Measurements from ENCODE around the gene SOHLH1. TPM values are rescaled to one million over a fixed set of nuclear protein-coding genes. Genes with fewer than 3 reads are reported as not detected.

Gene SOHLH1
- total RNA-seq, 1 experiment from 2014 or later, result not detected

DNA sequence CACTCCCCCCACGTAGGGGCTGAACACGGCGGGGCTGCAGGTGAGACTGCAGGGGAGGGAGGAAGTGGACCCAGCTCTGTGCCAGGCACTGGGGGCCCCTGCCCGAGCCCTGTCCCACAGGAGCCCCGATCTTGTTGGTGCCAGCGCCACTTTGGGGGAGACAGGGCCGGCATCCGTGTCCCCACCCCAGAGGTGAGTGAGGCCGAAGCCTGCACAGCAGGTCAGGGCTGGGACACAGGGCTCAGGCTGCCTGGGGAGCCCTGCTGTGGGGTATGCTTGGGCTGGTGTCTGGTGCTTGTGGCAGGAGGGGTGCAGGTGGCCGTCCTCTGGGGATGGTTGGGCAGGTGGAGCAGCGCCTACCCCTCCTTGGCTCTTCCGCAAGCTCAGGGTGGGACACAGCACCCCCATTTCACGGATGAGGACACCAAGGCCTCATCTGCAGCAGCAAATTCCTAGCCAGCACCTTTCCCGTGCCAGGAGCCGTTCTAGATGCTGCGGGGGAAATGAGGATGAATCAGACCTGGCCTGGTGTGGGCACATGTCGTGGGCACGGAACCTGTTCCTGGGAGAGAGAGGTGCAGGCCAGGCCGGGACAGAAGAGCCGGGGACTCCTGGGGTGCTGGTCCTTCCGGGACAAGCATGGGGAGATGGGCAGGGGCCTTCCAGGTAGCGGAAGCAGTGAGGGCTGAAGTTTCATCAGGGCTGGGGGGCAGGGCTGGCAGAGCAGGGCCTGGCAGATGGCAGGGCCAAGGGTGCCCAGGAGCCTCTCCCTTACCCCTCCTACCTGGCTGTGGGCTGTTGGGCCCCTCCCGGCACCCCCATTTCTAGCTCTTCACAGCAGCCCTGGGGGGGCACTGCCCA, 37.9 kb upstream of the SOHLH1 start:
- no peak for TF ChIP-seq EZH2 (IDR thresholded peaks at IDR 0.05; ENCODE audit: borderline replicate concordance, low read depth, low read length, poor library complexity, severe bottlenecking)
- no peak for TF ChIP-seq CTCF (conservative IDR thresholded peaks at IDR 0.05; ENCODE audit: low read depth, low read length)
- Histone ChIP-seq H3K27ac (ENCODE audit: low read depth, low read length, poor library complexity, severe bottlenecking) (no peak overlapping the region), H3K27me3 (replicated peaks; ENCODE audit: insufficient read depth, low read depth, low read length, poor library complexity) (peaks cover 9% of the 10 kb centered on the region), H3K4me1 (ENCODE audit: insufficient read depth, low read length, poor library complexity, severe bottlenecking) (no peaks in the 10 kb centered on the region), H3K9me3 (ENCODE audit: low read depth, low read length, poor library complexity, severe bottlenecking) (no peaks in the 10 kb centered on the region), H3K36me3 (ENCODE audit: insufficient read depth, low read length, poor library complexity, severe bottlenecking) (no peaks in the 10 kb centered on the region), H3K4me3 (ENCODE audit: low read depth, low read length, poor library complexity, severe bottlenecking) (no peak overlapping the region)
- intact Hi-C loops (cut with micrococcal nuclease; ENCODE audit: unreplicated experiment), result no loop called here
- ChIA-PET CTCF (no interaction called here), POLR2A (ENCODE audit: low non-redundant PET) (no interaction called here)
- no TSS peak for BruUV-seq (replicated peaks)
- no peak for DNase-seq (ENCODE audit: low spot score)

DNA sequence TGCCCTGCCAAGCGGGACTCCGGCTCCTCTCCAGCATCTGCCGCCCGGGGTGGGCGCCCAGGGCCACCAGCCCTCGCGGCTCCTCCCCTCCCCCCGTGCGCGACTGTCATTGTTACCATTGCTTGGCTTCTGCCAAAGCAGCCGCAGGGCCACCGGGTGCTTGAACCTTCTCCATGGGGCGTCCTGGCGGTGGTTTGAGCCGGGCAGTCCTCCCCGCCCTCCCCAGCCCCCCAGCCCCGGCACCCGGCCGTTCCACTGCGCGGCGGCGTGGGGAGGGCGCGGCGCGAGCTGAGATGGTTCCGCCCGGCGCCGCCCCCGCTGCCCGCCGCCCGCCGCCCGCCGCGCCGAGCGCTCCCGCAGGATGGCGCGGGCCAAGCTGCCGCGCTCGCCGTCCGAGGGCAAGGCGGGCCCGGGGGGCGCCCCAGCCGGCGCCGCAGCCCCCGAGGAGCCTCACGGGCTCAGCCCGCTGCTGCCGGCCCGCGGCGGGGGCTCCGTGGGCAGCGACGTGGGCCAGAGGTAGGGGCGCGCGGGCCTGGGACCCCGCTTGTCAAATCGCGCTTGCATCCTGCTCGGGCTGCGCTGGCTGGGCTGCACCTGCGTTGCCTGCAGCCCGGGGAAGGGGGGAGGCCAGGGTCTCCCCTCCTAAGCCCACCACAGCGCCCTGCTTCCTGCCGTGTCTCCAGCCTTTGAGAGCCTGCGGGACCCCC, 37.1 kb upstream of the SOHLH1 start:
- H3K9me3 ChIP-seq (ENCODE audit: low read depth, low read length, poor library complexity, severe bottlenecking), result peaks cover 2% of the 10 kb centered on the region
- CTCF ChIA-PET, result no interaction called here
- no TSS peak for BruUV-seq (replicated peaks)

DNA sequence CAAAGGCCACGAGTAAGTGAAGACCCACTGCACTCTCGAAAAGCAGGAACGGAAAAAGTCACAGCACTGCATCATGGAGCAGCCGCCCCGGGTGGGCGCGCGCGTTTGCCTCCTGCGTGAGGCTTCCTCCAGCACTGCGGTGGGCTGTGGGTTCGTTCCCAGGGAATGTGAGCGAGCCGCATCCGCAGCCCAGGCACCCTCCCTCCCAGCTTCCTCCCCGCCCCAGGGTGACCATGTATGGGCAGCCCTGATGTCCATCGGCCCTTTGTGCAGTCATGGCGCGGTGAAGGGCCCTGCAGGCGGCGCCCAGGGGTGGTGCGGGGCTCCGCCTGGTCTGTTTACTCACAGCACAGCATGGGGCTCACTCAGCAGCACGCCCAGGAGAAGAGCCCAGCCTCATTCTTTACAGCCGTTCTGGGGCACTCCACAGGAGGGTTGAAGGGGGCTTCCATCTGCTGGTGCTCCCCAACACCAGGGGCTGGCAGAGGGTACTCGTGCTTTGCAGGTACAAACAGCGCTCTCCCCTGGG, 35.4 kb upstream of the SOHLH1 start:
- Histone ChIP-seq H3K4me3 (ENCODE audit: low read depth, low read length, poor library complexity, severe bottlenecking) (no peak overlapping the region), H3K27ac (ENCODE audit: low read depth, low read length, poor library complexity, severe bottlenecking) (no peak overlapping the region), H3K36me3 (ENCODE audit: insufficient read depth, low read length, poor library complexity, severe bottlenecking) (no peaks in the 10 kb centered on the region), H3K9me3 (ENCODE audit: low read depth, low read length, poor library complexity, severe bottlenecking) (peaks cover 5% of the 10 kb centered on the region), H3K27me3 (replicated peaks; ENCODE audit: insufficient read depth, low read depth, low read length, poor library complexity) (peaks cover 9% of the 10 kb centered on the region), H3K4me1 (ENCODE audit: insufficient read depth, low read length, poor library complexity, severe bottlenecking) (no peaks in the 10 kb centered on the region)
- ChIA-PET POLR2A (ENCODE audit: low non-redundant PET) (no interaction called here), CTCF (no interaction called here)
- intact Hi-C loops (cut with micrococcal nuclease; ENCODE audit: unreplicated experiment), result no loop called here
- no peak for DNase-seq (ENCODE audit: low spot score)
- BruUV-seq (replicated peaks), result no TSS peak
- TF ChIP-seq EZH2 (IDR thresholded peaks at IDR 0.05; ENCODE audit: borderline replicate concordance, low read depth, low read length, poor library complexity, severe bottlenecking) (no peak), CTCF (conservative IDR thresholded peaks at IDR 0.05; ENCODE audit: low read depth, low read length) (no peak)

More for the DNA sequence above, 37.1 kb upstream of the SOHLH1 start:
- no peak overlapping the region for H3K4me3 ChIP-seq (ENCODE audit: low read depth, low read length, poor library complexity, severe bottlenecking)
- DNase-seq (ENCODE audit: low spot score), result no peak
- intact Hi-C loops (cut with micrococcal nuclease; ENCODE audit: unreplicated experiment), result no loop called here
- no peaks in the 10 kb centered on the region for H3K36me3 ChIP-seq (ENCODE audit: insufficient read depth, low read length, poor library complexity, severe bottlenecking)
- peaks cover 9% of the 10 kb centered on the region for H3K27me3 ChIP-seq (replicated peaks; ENCODE audit: insufficient read depth, low read depth, low read length, poor library complexity)
- no peaks in the 10 kb centered on the region for H3K4me1 ChIP-seq (ENCODE audit: insufficient read depth, low read length, poor library complexity, severe bottlenecking)
- no peak for TF ChIP-seq CTCF (conservative IDR thresholded peaks at IDR 0.05; ENCODE audit: low read depth, low read length)
- no peak for TF ChIP-seq EZH2 (IDR thresholded peaks at IDR 0.05; ENCODE audit: borderline replicate concordance, low read depth, low read length, poor library complexity, severe bottlenecking)
- H3K27ac ChIP-seq (ENCODE audit: low read depth, low read length, poor library complexity, severe bottlenecking), result no peak overlapping the region
- POLR2A ChIA-PET (ENCODE audit: low non-redundant PET), result no interaction called here

All from A673 (cell line).